GM12864 (cell line): Measurements from ENCODE around the gene CLDND2.

Experiments
- DNase-seq: peaks from one replicate; pipeline ENCODE4 v3.0.0-alpha.2; 2011; ENCODE audit warnings: low read depth
- H3K4me3 ChIP-seq: 2 replicates; pipeline ENCODE4 v1.5.1; 2011; ENCODE audit warnings: mild to moderate bottlenecking, low read depth, low read length, control low read depth
- CTCF ChIP-seq: IDR thresholded peaks from 2 replicates; pipeline ENCODE4 v1.5.1; 2011; ENCODE audit warnings: low read depth, mild to moderate bottlenecking, moderate library complexity, low read length, control low read depth, inconsistent platforms; ENCODE audit errors: missing control alignments

CLDND2 gene

GRCh38 chr19:51382004-51382403, 13.2 kb upstream of the CLDND2 start:
- TF ChIP-seq CTCF: no peak
- DNase-seq: no peak
- H3K4me3 ChIP-seq: no peak overlapping the region

- DNase-seq: no peak
- no peak for TF ChIP-seq CTCF
Observed at GRCh38 chr19:51380379-51380778, 11.6 kb upstream of the CLDND2 start.

DNA sequence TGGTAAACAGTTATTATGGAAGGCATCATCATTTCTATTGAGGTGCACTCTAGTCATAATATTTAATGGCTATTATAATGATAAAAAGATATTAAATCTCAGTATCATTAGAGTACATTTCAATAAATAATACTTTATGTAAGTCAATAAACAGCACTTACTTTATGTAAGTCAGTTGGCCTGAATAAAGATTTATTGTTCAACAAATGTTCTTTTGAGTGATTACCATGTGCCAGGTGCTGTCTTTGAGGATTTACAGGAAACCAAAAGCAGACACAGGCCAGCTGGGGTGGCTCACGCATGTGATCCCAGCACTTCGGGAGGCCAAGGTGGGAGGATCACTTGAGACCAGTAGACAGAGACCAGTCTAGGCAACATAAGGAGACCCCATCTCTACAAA, 8.6 kb upstream of the CLDND2 start:
- no peak overlapping the region for H3K4me3 ChIP-seq
- no peak for DNase-seq
- TF ChIP-seq CTCF: no peak

More at GRCh38 chr19:51380379-51380778, 11.6 kb upstream of the CLDND2 start:
- H3K4me3 ChIP-seq: no peak overlapping the region

DNA sequence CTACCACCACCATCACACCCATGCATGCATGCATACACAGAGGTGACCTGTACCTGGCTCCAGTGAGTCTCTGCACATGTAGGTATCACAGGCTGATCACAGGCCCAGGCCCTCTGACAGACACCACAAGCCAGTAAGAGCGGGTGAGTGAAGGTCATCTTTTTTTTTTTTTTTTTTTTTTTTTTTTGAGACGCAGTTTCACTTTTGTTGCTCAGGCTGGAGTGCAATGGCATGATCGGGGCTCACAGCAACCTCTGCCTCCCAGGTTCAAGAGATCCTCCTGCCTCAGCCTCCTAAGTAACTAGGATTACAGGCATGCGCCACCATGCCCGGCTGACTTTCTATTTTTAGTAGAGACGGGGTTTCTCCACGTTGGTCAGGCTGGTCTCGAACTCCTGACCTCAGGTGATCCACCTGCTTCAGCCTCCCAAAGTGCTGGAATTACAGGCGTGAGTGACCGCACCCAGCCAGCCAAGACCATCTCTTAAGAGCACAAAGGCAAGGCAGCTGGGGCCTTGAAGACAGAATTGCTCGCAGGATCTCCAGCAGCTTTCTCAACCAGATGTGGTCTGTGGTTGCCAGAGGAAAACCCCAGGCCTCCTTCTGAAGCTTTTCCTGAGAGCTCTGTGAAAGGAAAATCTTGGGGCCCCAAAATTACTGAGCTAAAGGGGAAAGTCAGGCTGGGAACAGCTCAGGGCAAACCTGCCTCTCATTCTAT, 6.9 kb upstream of the CLDND2 start:
- H3K4me3 ChIP-seq: no peak overlapping the region
- no peak for DNase-seq
- no peak for TF ChIP-seq CTCF

DNA sequence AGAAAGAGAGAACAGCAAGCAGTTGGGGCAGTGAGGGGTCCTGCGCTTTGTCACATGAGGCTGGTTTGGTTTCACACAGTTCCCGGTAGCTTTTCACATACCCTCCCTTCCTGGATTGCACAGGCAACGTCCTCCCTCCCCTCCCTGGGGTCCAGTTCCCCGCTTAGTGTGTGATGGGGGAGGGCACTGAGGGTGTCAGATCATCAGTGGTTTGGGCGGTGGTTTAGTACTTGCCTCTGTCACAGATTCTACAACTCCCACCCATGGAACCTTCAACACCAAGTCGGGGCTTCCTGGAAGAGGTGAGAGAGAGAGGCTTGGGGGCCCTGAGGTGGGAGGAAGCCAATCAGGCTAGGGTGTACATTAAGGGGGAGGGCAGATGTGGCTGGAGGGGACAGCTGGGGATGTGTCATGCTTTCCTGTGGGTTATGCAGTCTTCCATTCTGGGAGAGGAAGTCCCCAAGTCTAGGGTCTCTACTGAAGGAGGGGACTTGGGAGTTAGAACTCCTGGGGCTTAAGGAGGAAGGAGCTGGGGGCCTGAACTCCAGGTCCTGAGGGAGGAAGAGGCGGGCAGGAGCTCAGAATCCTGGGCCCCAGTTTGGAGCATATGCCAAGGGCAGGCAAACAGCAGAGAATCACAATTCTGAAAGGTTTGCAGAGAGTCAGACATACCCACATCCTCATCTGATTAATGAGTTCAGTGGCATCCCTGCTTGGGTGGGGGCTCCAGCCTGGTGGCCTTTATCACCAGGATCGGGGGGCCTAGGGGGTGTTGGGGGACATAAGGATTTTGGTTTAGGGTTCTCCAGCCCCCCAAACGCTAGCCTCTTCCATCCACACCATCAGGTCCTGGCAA, 4.1 kb upstream of the CLDND2 start, which contains the start of gene NKG7:
Gene NKG7, minus strand, starts transcription at position 6 of the 856 bp plus-strand sequence. CDS start 119 bp downstream, outside the sequence.
- peak; percentile 43 for DNase-seq
- no peak within 1 kb of the TSS for H3K4me3 ChIP-seq
- no peak for TF ChIP-seq CTCF

DNA sequence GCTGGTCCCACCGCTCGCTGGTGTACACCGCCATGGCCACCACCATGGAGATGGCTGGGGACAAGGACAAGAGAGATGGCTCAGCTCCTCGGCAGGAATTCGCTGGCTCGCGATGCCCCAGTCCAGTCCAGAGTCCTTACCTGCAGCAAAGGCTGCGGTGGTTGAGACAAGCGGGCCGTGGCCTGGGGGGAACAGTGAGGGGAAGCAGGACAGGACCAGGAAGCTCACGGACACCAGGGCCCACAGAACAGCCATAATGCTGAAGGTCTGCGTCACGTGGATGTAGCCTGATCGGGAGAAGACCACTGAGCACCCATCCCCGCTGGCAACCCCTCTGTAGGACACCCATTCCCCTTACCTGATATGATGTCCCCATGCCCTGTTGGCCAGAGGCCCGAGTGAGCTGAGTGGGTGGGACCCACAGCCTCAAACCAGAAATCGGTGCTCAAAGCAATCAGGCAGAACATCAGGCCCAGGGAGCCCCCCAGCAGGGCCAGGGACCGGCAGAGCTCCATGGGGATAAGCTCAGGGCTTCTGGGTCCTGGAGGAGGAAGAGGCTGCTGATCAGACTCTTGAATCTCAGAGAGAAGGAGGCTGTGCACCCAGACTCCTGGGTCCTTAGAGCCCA, 3.3 kb upstream of the CLDND2 start:
- DNase-seq: no peak
- no peak for TF ChIP-seq CTCF

More for the DNA sequence above, 3.3 kb upstream of the CLDND2 start:
- H3K4me3 ChIP-seq: no peak overlapping the region
